WI38 (cell line): Measurements from ENCODE around the gene FANCI.

Experiments
- H3K4me3 ChIP-seq: 2 replicates; pipeline ENCODE4 v1.5.1; 2011; ENCODE audit warnings: low read depth, mild to moderate bottlenecking, control low read depth, low read length
- TF ChIP-seq, protein P1 (sequence below): IDR thresholded peaks from 2 replicates; pipeline ENCODE4 v1.5.1; 2012; ENCODE audit warnings: low read depth, mild to moderate bottlenecking, control low read depth, low read length

Gene FANCI

DNA sequence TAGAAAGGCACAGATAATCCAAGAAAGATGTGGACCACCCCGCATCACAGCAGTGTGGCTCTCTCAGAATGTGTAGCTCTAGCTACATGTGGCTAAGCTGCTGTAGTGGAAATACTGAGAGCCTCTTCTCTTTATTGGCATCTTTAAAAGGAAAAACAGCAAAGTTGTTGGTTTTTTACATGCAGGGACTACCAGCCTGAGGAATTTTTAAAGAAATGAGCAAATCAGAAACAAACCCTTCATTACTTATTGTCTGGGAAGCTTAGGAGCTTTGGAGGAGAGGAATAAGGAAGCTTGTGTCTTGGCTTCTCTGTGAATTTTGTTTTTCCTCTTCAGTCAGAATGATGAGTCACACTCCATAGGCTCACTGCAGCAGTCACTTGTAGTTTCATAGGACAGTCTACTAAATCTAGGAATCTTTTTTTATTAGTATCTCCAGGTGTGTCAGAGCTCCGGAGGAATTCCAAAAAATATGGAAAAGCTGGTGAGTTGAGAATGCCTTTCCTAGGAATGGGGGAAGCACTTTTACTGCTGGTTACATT is 63.3 kb downstream of the FANCI start:
- TF ChIP-seq, protein P1, sequence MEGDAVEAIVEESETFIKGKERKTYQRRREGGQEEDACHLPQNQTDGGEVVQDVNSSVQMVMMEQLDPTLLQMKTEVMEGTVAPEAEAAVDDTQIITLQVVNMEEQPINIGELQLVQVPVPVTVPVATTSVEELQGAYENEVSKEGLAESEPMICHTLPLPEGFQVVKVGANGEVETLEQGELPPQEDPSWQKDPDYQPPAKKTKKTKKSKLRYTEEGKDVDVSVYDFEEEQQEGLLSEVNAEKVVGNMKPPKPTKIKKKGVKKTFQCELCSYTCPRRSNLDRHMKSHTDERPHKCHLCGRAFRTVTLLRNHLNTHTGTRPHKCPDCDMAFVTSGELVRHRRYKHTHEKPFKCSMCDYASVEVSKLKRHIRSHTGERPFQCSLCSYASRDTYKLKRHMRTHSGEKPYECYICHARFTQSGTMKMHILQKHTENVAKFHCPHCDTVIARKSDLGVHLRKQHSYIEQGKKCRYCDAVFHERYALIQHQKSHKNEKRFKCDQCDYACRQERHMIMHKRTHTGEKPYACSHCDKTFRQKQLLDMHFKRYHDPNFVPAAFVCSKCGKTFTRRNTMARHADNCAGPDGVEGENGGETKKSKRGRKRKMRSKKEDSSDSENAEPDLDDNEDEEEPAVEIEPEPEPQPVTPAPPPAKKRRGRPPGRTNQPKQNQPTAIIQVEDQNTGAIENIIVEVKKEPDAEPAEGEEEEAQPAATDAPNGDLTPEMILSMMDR = no peak
- H3K4me3 ChIP-seq = no peak overlapping the region

DNA sequence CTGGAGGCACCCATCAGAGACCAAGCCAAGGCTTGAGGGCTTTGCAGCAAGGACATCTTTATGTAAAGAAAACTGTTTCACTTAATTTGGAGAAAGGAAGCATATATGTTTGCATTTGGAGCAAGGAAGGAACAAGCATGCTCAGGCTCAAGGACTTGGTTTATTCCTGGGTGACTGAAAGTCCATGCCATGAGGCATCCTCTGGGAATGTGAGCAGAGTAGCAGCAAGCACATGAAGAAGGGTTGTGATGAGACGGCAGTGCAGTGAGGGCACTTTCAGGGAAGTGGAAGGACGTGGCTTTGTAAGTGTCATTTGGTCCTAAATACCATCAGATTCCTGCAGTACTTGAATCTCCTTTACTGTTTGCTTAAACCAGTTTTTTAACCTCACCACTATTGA is 64.0 kb downstream of the FANCI start:
- TF ChIP-seq, protein P1 = no peak
- no peak overlapping the region for H3K4me3 ChIP-seq

DNA sequence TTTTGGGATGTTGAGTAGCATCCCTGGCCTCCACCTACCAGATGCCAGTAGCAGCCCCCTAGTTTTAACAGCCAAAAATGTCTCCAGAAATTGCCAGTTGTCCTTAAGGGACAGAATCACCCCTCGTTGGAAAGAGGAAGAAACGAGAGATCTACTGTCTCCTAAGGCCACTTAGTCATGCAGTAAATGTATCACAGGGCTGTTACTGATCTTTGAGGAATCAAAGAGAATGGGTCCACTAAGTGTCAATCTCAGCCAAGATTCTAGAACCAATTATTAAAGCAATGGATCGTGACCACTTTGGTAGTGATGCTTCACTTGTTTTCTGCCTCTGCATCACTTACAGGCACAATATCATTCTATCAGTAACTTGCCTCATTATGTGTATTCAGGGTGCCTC is 64.5 kb downstream of the FANCI start:
- H3K4me3 ChIP-seq = no peak overlapping the region
- TF ChIP-seq, protein P1 = no peak

DNA sequence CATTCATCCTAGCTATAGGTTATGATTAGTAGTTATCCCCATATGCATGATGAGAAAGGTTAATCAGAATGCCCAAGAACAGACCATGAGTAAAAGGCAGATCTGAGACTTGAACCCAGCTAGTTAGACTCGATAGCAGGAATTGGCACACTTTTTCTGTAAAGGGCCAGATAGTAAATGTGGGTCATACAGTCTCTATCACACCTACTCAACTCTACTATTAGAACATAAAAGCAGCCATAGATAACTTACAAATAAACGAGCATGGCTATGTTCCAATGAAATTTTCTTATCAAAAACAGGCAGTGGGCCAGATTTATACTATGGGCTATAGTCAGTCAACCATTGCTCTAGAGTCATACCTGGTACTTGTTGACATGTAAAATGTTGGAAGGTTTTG is 66.2 kb downstream of the FANCI start:
- H3K4me3 ChIP-seq = no peak overlapping the region
- TF ChIP-seq, protein P1 = no peak

DNA sequence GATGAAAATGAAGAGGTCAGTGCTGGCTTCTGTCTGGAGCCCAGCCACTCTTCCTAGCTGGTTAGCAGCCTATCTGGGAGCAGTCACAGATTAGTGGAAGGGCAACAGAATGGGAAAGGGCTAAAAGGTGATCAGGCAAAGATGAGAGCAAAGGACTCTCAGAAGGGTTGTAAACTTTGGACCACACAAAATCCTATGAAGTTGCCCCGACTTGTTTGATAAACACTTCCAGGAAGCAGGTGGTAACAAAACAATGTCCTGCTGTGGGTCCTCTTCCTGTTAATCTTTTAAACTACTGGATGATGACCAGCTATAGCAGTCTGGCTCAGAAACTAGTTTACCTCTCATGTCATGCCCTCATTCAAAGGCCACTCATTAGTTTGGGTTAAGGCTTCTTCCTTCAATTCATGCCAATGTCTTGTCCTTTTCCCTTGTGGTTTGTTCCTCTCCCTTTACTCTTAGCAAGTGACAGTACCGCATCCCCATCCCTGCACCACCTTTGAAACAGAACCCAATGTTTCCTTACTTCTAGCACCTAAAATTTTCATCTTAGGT is 71.7 kb downstream of the FANCI start:
- H3K4me3 ChIP-seq = no peak overlapping the region
- TF ChIP-seq, protein P1 = no peak

DNA sequence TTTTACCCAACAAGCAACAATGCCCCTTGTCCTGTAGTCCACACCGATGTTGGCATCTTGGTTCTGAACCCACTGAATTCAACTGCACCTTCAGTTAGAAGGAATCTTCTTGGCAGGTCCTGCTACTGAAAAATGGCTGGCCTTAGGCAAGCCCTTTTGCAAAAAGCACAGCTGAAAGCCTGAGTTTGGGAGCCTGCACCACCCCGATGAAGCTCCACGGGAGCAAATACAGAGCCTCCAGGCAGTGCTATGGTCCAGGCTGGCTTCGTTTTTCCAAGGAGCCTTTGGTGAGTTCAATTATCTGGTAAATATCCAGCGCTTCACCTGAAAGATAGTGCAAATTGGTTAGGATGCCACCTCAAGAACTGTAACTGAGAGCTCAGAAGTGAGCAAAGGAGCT is 72.7 kb downstream of the FANCI start:
- H3K4me3 ChIP-seq = no peak overlapping the region
- TF ChIP-seq, protein P1 = no peak

DNA sequence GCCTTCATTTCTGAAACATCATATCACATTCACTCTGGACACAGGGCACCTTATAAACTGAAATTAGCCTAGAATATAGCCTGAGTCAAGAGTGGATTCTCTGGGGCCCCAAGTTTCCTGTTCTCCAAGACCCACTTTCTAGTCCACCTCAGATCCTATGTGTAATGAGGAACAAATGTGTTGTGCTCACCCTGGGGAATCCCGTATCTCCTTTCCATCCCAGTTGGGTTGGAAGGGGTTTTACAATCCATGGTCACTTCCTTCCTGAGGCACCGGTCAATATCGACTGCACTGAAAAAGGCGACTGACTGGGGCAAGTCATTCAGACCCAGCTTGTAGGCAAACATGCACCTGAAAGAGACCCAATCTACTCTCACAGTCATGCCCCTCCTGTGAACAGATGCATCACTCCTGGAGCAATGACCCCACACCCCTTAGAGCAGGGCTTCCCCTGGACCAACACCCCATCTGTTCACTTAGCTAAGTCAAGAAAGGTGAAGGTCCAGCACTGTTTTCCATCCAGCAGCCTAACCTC is 73.5 kb downstream of the FANCI start:
- TF ChIP-seq, protein P1 = no peak
- H3K4me3 ChIP-seq = no peak overlapping the region
